HepG2 (cell line): ENCODE data around the gene ESF1. TPM values are rescaled to one million over a fixed set of nuclear protein-coding genes. Genes with fewer than 3 reads are reported as not detected.

Experiments used
- ATAC-seq: fragments of 200-7000 bp; cut with Tn5 transposase; 3 replicates; pipeline ENCODE4 v1.9.1; 2020; ENCODE audit warnings: mild to moderate bottlenecking, moderate library complexity
- BruUV-seq: library from RNA; stranded (reverse); fragments of 400-500 nt; replicated peaks from 2 replicates; lab custom pipeline; 2021; lab: Mats Ljungman, UMichigan
- CTCF ChIA-PET: fragments of 300-600 bp; formaldehyde crosslinking; extraction: SDS; loops from one replicate; lab custom pipeline; 2021; ENCODE audit warnings: low total read pairs, inconsistent platforms, low intra/inter-chr PET ratio; lab: Yijun Ruan, JAX
- POLR2A ChIA-PET: fragments of 350-600 bp; sonication (Branson Sonifier 250); formaldehyde crosslinking; loops from one replicate; lab custom pipeline; 2020; ENCODE audit warnings: antibody characterized with exemption, inconsistent platforms; lab: Yijun Ruan, JAX
- DNase-seq: peaks from one replicate; pipeline ENCODE4 v3.0.0-alpha.2; 2015; ENCODE audit warnings: low spot score
- FAIRE-seq: peaks from 3 replicates; lab custom pipeline; 2011; peaks lifted over from hg19 to GRCh38; lab: Jason Lieb, UNC
- H2AFZ ChIP-seq: one replicate; pipeline ENCODE4 v1.6.1; 2011; ENCODE audit warnings: low read length, inconsistent platforms
- H3K27ac ChIP-seq: fragments of 300-600 bp; 3 replicates; pipeline ENCODE4 v1.8.0; 2011; ENCODE audit warnings: mixed run types, mild to moderate bottlenecking, mixed read lengths, low read length, inconsistent platforms; ENCODE audit not compliant: insufficient read depth; ENCODE audit errors: extremely low read length
- H3K27me3 ChIP-seq, 2 experiments: fragments of 200-600 bp in 1 of 2; 2 replicates in 1 of 2; 3 replicates in 1 of 2; pipeline versions ENCODE4 v1.6.0 to v1.8.0; 2011; ENCODE audit warnings: low read length in 2 of 2, mild to moderate bottlenecking in 2 of 2, moderate library complexity in 2 of 2, inconsistent platforms in 1 of 2; ENCODE audit not compliant: insufficient read depth in 2 of 2, control insufficient read depth in 1 of 2
- H3K36me3 ChIP-seq, 2 experiments: fragments of 200-600 bp in 1 of 2; replicated peaks in 1 of 2; 2 replicates in 1 of 2; 3 replicates in 1 of 2; pipeline versions ENCODE4 v1.5.1 to v1.8.0; 2011; ENCODE audit warnings: low read length in 2 of 2, inconsistent platforms in 1 of 2; ENCODE audit not compliant: insufficient read depth in 2 of 2, control insufficient read depth in 1 of 2
- H3K4me1 ChIP-seq: 2 replicates; pipeline ENCODE4 v1.5.1; 2012; ENCODE audit warnings: low read length, inconsistent platforms; ENCODE audit not compliant: insufficient read depth
- H3K4me2 ChIP-seq: 2 replicates; pipeline ENCODE4 v1.6.0; 2011; ENCODE audit warnings: low read depth, low read length, inconsistent platforms
- H3K4me3 ChIP-seq, 3 experiments: fragments of 200-600 bp in 1 of 3; sonication (generic), shearing (Covaris generic) in 1 of 3; replicated peaks in 1 of 3; 2 replicates each; pipeline ENCODE4 v1.5.1; 2011 to 2016; ENCODE audit warnings: low read length in 3 of 3, inconsistent platforms in 2 of 3, low read depth in 2 of 3, mild to moderate bottlenecking in 2 of 3, control low read depth in 1 of 3, mixed read lengths in 1 of 3; ENCODE audit not compliant: insufficient read depth in 1 of 3
- H3K79me2 ChIP-seq: one replicate; pipeline ENCODE4 v1.6.1; 2011; ENCODE audit warnings: low read length, inconsistent platforms; ENCODE audit not compliant: insufficient read depth
- H3K9ac ChIP-seq: 2 replicates; pipeline ENCODE4 v1.6.0; 2011; ENCODE audit warnings: mild to moderate bottlenecking, low read depth, low read length, inconsistent platforms; ENCODE audit not compliant: insufficient read depth
- H3K9me3 ChIP-seq: 2 replicates; pipeline ENCODE4 v1.5.1; 2012; ENCODE audit warnings: mild to moderate bottlenecking, low read length
- H4K20me1 ChIP-seq: 2 replicates; pipeline ENCODE4 v1.6.0; 2011; ENCODE audit warnings: inconsistent platforms, mild to moderate bottlenecking, low read length, moderate library complexity; ENCODE audit not compliant: insufficient read depth
- KLF12 ChIP-seq: sonication (generic); formaldehyde crosslinking; IDR thresholded peaks from 2 replicates; pipeline ENCODE4 v1.4.0; 2020; ENCODE audit warnings: missing genetic modification reagents, borderline replicate concordance
- ZNF30 ChIP-seq: sonication (generic); formaldehyde crosslinking; IDR thresholded peaks from 2 replicates; pipeline ENCODE4 v1.5.0; 2020; ENCODE audit warnings: mild to moderate bottlenecking, missing genetic modification reagents
- WGBS: methylation state at CpG from one replicate; pipeline ENCODE4 v1.1.6; 2017; ENCODE audit warnings: low lambda C conversion rate; 5-methylcytosine and 5-hydroxymethylcytosine counted together
- in situ Hi-C: cut with HindIII; loops from 2 replicates; pipeline ENCODE4 v1.10.0; 2017; ENCODE audit warnings: low pct_unique_long_range_greater_than_20kb; ENCODE audit not compliant: extremely low pct_ligation_motif_present
- intact Hi-C: fragments of 100-400 bp; cut with micrococcal nuclease; formaldehyde crosslinking; loops from one replicate; pipeline ENCODE4 v1.10.0; 2022; ENCODE audit not compliant: unreplicated experiment
- polyA plus RNA-seq, 8 experiments: library from polyadenylated mRNA; depleted of rRNA in 3 of 8; stranded (reverse) in 7 of 8; unstranded in 1 of 8; fragments of >200 nt; fragmentation: Illumina TruSeq in 4 of 8; extraction: Trizol in 4 of 8; gene quantifications; 2 replicates each; pipeline versions ENCODE4 v1.2.1 to v1.2.3, GENCODE V29; 2011 to 2016; ENCODE audit warnings: low read depth in 4 of 8, missing spikeins in 1 of 8, mixed read lengths in 1 of 8; ENCODE audit not compliant: insufficient read depth in 1 of 8
- total RNA-seq, 5 experiments: library from RNA; depleted of rRNA; stranded (reverse); fragments of >200 nt; fragmentation: Illumina TruSeq; extraction: Trizol; gene quantifications; 2 replicates each; pipeline ENCODE4 v1.2.3, GENCODE V29; 2016; ENCODE audit warnings: low read depth in 1 of 5
- TF ChIP-seq, protein P1 (sequence below): IDR thresholded peaks from 2 replicates; pipeline ENCODE4 v1.6.1; 2016; ENCODE audit warnings: low read depth, missing genetic modification reagents, missing compliant biosample characterization

Gene ESF1
- total and polyA plus RNA-seq, 2 of the 13 experiments (the other 11 are each of a cell fraction or from before 2014, with no cell fraction given), result 7.3 to 66.9 TPM

DNA sequence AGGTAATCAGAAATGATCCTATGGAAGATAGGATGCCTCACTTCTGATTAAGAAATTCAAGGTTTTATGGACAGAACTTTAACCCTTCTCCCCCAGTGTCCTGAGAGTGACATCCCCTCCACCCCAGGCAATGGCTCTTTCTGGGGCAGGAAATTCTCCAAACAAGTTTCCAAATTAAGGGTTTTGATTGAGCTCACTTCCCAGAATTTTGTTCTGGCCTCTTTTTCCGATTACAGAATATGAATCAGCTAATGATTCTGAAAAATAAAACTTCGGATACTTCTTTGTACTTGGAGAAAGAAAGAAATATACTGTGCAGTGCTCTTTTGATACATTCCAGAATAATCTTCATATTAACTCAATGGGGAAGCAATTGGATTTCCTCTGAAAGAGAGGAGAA, 113.2 kb downstream of the ESF1 start:
- 11% methylated on average over 2 of the region's 2 CpGs for whole genome bisulfite sequencing
- no peak for TF ChIP-seq ZNF30 (CRISPR knock-in tag)
- no peak for TF ChIP-seq KLF12 (CRISPR knock-in tag)
- TF ChIP-seq, protein P1, sequence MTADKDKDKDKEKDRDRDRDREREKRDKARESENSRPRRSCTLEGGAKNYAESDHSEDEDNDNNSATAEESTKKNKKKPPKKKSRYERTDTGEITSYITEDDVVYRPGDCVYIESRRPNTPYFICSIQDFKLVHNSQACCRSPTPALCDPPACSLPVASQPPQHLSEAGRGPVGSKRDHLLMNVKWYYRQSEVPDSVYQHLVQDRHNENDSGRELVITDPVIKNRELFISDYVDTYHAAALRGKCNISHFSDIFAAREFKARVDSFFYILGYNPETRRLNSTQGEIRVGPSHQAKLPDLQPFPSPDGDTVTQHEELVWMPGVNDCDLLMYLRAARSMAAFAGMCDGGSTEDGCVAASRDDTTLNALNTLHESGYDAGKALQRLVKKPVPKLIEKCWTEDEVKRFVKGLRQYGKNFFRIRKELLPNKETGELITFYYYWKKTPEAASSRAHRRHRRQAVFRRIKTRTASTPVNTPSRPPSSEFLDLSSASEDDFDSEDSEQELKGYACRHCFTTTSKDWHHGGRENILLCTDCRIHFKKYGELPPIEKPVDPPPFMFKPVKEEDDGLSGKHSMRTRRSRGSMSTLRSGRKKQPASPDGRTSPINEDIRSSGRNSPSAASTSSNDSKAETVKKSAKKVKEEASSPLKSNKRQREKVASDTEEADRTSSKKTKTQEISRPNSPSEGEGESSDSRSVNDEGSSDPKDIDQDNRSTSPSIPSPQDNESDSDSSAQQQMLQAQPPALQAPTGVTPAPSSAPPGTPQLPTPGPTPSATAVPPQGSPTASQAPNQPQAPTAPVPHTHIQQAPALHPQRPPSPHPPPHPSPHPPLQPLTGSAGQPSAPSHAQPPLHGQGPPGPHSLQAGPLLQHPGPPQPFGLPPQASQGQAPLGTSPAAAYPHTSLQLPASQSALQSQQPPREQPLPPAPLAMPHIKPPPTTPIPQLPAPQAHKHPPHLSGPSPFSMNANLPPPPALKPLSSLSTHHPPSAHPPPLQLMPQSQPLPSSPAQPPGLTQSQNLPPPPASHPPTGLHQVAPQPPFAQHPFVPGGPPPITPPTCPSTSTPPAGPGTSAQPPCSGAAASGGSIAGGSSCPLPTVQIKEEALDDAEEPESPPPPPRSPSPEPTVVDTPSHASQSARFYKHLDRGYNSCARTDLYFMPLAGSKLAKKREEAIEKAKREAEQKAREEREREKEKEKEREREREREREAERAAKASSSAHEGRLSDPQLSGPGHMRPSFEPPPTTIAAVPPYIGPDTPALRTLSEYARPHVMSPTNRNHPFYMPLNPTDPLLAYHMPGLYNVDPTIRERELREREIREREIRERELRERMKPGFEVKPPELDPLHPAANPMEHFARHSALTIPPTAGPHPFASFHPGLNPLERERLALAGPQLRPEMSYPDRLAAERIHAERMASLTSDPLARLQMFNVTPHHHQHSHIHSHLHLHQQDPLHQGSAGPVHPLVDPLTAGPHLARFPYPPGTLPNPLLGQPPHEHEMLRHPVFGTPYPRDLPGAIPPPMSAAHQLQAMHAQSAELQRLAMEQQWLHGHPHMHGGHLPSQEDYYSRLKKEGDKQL, result no peak
- ChIA-PET CTCF (no interaction called here), POLR2A (no interaction called here)
- BruUV-seq, result no TSS peak
- no peaks in the 10 kb centered on the region for H3K36me3 ChIP-seq
- H3K4me2 ChIP-seq, result no peak overlapping the region
- no peak overlapping the region for H3K4me3 ChIP-seq
- no peak for ATAC-seq
- H3K9ac ChIP-seq, result no peak overlapping the region
- no peak for DNase-seq
- no peak for FAIRE-seq
- in situ Hi-C loops, result no loop called here
- H3K27ac ChIP-seq, result no peak overlapping the region
- intact Hi-C loops, result no loop called here
- H4K20me1 ChIP-seq, result no peaks in the 10 kb centered on the region
- H3K79me2 ChIP-seq, result no peaks in the 10 kb centered on the region
- H3K9me3 ChIP-seq, result no peaks in the 10 kb centered on the region
- H2AFZ ChIP-seq, result no peak overlapping the region
- H3K27me3 ChIP-seq, result peaks cover 0 to 15% of the 10 kb centered on the region in 2 experiments; a peak in 1 of 5 replicates
- no peaks in the 10 kb centered on the region for H3K4me1 ChIP-seq
